HG03558 (cell line): ENCODE results near the gene LGR5.

Experiments used
- ATAC-seq: cut with Tn5 transposase; IDR thresholded peaks from one replicate; pipeline ENCODE4 v1.9.1; 2021; ENCODE audit warnings: moderate number of reproducible peaks; ENCODE audit not compliant: unreplicated experiment; ENCODE audit errors: extremely low read depth

LGR5 gene

GRCh38 chr12:71439613-71440344, at the start of gene LGR5:
TSS of gene LGR5 (plus strand) at chr12:71439798. CDS start at chr12:71440081, 283 bp downstream.
- no peak for ATAC-seq

GRCh38 chr12:71392521-71393145, 47.0 kb upstream of the LGR5 start:
- peak; percentile 88 for ATAC-seq

- no peak for ATAC-seq
Observed at GRCh38 chr12:71393625-71394024, 46.0 kb upstream of the LGR5 start.

- no peak for ATAC-seq
Observed at GRCh38 chr12:71397433-71397954, 42.1 kb upstream of the LGR5 start.

GRCh38 chr12:71399197-71399596, 40.4 kb upstream of the LGR5 start:
- ATAC-seq, result no peak

GRCh38 chr12:71400481-71400880, 39.1 kb upstream of the LGR5 start:
- ATAC-seq, result no peak

GRCh38 chr12:71405884-71406283, 33.7 kb upstream of the LGR5 start:
- no peak for ATAC-seq

GRCh38 chr12:71407732-71408131, 31.9 kb upstream of the LGR5 start:
- ATAC-seq, result no peak

GRCh38 chr12:71410844-71411243, 28.8 kb upstream of the LGR5 start:
- no peak for ATAC-seq

GRCh38 chr12:71411635-71412034, 28.0 kb upstream of the LGR5 start:
- no peak for ATAC-seq

- peak; percentile 57 for ATAC-seq
Observed at GRCh38 chr12:71415336-71416231, 24.0 kb upstream of the LGR5 start.

- ATAC-seq, result no peak
Observed at GRCh38 chr12:71417181-71417580, 22.4 kb upstream of the LGR5 start.

GRCh38 chr12:71420775-71421406, 18.7 kb upstream of the LGR5 start:
- no peak for ATAC-seq

GRCh38 chr12:71425568-71426299, 13.9 kb upstream of the LGR5 start:
- ATAC-seq, result no peak

GRCh38 chr12:71426300-71427047, 13.1 kb upstream of the LGR5 start:
- no peak for ATAC-seq

- no peak for ATAC-seq
Observed at GRCh38 chr12:71430756-71431155, 8.8 kb upstream of the LGR5 start.

GRCh38 chr12:71431991-71432390, 7.6 kb upstream of the LGR5 start:
- ATAC-seq, result no peak

- no peak for ATAC-seq
Observed at GRCh38 chr12:71432936-71433335, 6.7 kb upstream of the LGR5 start.

- no peak for ATAC-seq
Observed at GRCh38 chr12:71436696-71437095, 2.9 kb upstream of the LGR5 start.
